GM20000 (cell line): Measurements from ENCODE around the gene ESR1.
"Not testable (repeated sequence)": the region's sequence is repeated elsewhere in the genome, so short reads cannot be mapped to it uniquely, and the experiment has no call there.

ENCODE experiments used
- DNase-seq: peaks from one replicate; pipeline ENCODE4 v3.0.0; 2012; ENCODE audit warnings: low spot score
- TF ChIP-seq, protein P1 (sequence below): IDR thresholded peaks from 2 replicates; pipeline ENCODE4 v1.5.1; 2012; ENCODE audit warnings: mild to moderate bottlenecking, control low read depth; ENCODE audit errors: extremely low read depth, missing control alignments

The ESR1 gene

GRCh38 chr6:152071843-152072242 is 264.4 kb downstream of the ESR1 start:
- no peak for DNase-seq
- TF ChIP-seq, protein P1, sequence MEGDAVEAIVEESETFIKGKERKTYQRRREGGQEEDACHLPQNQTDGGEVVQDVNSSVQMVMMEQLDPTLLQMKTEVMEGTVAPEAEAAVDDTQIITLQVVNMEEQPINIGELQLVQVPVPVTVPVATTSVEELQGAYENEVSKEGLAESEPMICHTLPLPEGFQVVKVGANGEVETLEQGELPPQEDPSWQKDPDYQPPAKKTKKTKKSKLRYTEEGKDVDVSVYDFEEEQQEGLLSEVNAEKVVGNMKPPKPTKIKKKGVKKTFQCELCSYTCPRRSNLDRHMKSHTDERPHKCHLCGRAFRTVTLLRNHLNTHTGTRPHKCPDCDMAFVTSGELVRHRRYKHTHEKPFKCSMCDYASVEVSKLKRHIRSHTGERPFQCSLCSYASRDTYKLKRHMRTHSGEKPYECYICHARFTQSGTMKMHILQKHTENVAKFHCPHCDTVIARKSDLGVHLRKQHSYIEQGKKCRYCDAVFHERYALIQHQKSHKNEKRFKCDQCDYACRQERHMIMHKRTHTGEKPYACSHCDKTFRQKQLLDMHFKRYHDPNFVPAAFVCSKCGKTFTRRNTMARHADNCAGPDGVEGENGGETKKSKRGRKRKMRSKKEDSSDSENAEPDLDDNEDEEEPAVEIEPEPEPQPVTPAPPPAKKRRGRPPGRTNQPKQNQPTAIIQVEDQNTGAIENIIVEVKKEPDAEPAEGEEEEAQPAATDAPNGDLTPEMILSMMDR = no peak

DNA sequence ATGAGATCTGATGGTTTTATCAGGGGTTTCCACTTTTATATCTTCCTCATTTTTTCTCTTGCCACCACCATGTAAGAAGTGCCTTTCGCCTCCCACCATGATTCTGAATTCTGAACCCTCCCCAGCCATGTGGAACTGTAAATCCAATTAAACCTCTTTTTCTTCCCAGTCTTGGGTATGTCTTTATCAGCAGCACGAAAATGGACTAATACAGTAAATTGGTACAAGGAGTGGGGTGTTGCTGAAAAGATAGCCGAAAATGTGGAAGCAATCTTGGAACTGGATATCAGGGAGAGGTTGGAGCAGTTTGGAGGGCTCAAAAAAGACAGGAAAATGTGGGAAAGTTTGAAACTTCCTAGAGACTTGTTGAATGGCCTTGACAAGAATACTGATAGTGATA is 268.8 kb downstream of the ESR1 start:
- not testable (repeated sequence) for DNase-seq

DNA sequence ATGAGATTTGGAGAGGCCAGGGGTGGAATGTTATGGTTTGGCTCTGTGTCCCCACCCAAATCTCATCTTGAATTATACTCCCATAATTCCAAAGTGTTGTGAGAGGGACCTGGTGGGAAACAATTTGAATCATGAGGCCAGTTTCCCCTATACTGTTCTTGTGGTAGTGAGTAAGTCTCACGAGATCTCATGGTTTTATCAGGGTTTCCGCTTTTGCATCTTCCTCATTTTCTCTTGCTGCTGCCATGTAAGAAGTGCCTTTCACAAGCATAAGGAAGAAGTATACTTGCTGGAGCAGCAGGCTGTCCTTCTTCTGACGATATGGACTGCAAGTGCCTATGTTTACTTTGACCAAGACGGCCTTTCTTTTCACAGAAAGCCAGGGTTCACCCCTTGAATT is 270.5 kb downstream of the ESR1 start:
- TF ChIP-seq, protein P1 = no peak
- no peak for DNase-seq

DNA sequence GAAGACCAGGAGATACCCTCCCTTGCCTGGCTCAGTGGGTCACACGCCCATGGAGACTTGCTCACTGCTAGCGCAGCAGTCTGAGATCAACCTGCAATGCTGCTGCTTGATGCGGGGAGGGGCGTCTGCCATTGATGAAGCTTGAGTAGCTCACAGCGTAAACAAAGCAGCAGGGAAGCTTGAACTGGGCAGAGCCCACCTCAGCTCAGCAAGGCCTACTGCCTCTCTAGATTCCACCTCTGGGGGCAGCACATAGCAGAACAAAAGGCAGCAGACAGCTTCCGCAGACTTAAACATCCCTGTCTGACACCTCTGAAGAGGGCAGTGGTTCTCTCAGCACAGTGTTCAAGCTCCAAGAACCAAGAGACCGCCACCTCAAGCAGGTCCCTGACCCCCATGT is 271.3 kb downstream of the ESR1 start:
- DNase-seq = no peak
- TF ChIP-seq, protein P1 = no peak

DNA sequence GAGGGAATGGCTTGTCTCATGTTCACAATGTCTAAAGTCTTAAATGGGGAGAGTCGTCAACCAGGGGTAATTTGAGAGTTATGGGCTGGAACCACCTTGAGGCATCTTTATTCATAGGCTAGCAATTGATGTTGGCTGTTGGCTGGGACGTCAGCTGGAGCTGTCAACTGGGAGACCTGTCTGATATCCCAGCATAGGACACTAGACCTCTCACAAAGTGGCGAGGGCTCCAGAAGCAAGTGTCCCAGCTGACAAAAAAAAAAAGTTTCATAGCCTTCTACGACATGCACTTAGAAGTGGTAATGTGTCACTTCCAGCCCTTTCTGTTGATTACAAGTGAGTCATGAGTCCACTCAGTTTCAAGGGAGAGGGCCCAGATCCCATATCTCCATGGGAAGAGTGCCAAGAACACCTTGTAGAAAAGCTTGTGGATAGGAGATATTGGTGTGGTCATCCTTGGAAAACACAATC is 278.0 kb downstream of the ESR1 start:
- DNase-seq = no peak

GRCh38 chr6:152086223-152086873 is 278.9 kb downstream of the ESR1 start:
- no peak for DNase-seq
- TF ChIP-seq, protein P1 = no peak

More for the DNA sequence above, 278.0 kb downstream of the ESR1 start:
- TF ChIP-seq, protein P1 = no peak

- DNase-seq = no peak
- TF ChIP-seq, protein P1 = no peak
Observed at GRCh38 chr6:152087096-152087495, 279.6 kb downstream of the ESR1 start.

DNA sequence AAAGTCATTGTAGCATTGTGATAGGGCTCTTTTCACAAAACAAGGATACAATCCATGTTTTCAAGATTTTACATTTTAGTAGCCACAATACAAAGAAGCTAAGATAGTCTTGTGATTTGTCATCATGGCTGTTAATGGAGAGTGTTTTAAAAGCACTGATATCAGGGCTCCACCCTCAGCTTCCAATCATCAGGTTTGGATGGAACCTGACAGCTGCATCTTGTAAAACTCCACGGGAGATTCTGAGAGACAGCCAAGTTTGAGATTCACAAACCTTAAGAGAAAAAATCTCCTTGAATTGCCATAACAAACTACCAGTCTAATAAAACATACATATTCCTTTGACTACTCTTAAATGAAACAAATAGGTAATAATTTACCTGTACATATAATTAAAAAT is 280.2 kb downstream of the ESR1 start:
- no peak for DNase-seq
- TF ChIP-seq, protein P1 = no peak
